COR-L47 (cell line): ENCODE results near the gene ZNF19.

ENCODE experiments used
- DNase-seq: peaks from one replicate; lab custom pipeline; 2025; lab: John Stamatoyannopoulos, UW

The ZNF19 gene

DNA sequence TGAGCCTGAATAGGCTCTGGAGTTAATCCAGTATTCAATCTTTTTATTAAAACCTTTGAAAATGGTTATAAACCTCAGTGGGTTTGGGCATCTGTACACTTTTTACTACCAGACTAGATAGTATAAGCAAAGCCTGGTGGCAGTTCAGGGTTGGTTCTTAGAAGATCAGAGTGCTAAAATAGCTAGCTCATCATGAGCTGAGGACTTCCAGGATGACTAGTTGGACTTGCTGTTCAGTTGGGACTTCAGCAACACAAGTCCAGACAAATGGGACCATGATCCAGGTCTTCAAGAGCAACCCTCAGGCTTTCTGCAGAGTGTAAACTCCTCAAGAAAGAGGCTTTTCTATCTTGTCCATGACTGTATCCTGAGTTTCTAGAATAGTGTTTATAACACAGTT lies 1.2 kb upstream of the ZNF19 start:
- DNase-seq = no peak

DNA sequence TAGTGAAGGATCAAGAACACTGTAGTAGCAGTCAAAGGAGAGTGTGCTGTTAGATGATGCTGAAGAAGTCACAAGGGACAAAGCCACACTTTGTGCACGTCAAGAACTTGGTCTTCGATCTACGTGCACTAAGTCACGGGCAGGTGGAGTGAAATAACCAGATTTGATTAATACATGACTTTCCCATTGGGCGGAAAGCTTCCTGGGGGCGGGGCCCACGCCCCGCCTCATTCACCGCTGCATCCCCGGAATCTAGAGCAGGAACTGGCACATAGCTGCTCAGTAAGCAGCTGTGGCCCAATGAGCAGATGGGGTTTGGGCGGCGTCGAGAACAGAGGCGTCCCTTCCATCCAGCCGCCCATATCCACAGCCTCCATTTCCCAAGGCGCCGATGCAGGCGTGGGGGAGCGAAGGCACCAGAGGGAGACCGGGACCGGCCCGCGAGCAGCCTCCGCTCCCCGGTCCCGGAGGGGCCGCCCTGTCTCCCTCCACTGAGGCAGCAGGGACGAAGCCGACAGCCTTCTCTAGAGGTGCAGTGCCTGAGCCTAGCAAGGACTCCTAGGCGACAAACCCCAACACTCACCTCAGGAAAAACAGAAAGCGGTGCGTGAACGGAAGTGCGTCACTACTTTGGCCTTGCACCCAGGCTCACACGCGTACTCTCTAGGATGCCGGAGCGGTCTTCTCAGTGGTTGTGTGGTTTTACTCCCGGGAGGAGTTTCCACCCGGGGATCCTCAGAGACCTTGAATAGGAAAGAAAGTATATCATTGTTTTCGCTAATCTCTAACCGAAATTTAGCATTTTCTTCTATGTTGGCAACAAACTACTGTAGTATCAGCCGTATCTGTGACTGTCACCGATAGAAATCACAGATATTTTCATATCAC lies 4.9 kb downstream of the ZNF19 start:
- DNase-seq = peak; percentile 81

DNA sequence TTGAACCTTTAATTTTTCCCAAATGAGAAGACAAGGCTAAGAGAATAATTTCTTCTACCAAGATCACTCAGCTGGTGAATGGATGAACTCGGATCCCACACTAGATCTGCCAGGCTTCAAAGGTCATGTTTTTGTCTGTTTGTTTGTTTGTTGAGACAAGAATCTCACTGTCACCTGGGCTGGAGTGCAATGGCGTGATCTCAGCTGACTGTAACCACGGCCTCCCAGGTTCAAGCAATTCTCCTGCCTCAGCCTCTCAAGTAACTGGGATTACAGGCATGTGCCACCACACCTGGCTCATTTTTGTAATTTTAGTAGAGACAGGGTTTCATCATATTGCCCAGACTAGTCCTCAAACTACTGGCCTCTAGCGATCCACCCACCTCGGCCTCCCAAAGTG lies 6.6 kb downstream of the ZNF19 start:
- DNase-seq = no peak

DNA sequence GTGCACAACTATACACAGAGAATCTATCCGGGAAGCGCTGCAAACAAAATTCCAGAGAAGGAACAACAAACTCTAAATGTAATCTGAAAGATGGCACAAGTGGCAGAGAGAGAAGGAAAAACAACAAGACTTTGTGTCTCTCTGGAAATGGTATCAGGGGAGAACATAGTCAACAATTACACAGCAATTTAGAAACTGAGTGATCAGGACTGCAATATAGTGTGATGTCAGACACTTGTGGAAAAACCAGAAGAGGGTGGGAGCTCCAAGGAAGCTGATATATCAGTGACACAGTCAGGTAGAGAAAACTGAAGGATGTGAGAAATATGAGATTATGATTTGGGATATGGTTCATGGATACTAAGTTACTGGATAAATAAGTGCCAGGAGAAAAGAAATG lies 8.2 kb downstream of the ZNF19 start:
- no peak for DNase-seq

DNA sequence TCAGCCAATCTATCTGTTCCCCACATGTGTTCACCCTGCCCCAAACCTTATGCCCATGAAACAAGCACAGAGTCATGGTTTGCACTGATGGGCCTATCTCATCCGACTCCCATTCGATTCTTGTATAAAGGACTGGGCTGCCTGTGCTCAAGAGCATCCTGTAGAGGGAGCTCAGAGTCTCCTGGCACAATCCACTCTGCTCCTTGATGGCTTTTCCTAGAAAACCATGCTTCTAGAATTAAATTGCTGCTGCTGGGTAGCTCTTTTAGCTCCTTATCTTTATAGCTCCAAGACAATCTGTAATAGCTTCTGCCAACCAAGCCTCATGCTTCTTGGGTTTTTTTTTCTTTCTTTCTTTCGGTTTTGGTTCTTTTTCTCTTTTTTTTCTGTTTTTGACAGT lies 9.7 kb downstream of the ZNF19 start:
- peak; percentile 1 for DNase-seq

DNA sequence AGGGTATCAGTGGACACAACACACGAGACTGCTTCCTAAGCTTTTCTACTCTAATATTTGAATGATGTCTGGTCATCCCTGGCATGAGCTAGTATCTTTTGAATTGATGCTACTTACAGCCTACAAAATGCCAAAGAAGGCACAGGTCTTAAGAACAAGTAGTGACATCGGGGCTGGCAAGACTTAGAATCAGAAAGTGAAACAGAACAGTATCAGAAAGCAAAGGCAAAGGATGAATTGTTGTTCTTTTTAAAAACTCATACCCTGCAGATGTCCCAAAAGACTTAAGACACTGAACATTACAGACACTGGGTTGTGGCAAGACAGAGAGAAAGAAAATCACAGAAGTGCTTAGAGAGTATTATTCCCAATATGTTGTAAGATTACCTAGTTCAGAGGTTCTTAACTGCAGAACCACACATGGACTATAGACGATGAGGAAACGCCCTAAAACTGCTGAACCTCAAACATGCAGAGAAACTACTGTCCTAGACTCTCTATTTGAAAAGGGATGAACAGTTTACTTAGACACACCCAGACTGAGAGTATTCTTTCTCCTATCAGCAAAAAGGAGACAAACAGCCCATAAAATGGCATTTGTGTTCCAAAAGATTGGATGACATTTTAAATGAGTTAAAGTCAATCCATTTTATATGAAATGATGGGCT lies 12.5 kb downstream of the ZNF19 start:
- DNase-seq = no peak

DNA sequence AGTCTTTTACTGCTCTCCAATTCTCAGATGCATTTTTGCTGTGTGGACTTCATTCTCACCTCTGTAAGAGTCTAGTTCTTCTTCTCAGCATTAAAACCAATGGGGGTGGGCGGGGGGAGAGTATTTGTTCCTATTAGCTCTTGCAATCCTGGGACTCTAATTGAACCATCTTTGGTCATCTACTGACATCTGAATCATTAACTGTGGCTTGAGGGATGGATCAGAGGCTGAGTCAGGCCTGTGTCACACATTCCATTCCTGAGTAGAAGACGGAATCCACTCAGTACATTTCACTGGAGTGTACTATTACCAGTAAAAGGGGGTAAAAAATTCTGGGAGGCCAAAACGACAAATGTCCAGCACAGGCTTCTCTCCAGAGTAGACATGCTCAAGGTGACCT lies 14.3 kb downstream of the ZNF19 start:
- DNase-seq = no peak

DNA sequence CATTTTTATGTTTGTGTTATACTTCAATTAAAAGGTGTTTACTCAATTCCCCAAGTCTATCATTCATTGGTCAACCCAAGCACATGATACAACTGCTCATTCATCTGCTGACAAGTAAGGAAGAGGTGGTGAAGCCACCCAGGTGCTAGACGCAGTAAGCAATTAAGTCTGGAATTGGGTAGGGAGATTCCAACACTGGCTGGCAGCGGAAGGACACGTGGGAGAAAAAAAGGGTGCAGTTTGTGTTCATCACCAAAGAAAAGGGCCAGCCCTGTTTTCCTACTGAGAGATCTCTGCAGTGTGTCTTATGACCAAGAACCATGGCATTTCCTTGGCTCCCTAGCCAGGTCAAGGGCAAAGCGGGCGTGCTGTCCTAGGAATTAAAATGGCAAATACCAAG lies 15.2 kb downstream of the ZNF19 start:
- no peak for DNase-seq

DNA sequence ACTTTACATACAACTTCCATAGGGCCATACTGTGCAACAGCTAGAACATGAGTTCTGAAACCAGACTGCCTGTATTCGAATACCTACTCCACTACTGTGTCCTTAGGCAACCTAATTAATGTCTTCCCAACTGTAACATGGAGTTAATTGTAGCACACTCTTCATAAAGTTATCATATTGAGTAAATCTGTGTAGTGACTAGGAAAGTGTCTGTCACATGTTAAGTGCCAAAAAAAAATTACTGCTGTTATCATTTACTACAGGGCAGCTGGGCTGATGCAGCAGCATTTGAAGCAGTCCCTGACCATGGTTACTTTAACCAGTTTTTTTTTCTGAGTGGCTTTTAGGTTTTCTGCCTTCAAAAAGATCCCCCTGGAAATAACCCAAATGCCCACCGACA lies 16.2 kb downstream of the ZNF19 start:
- DNase-seq = no peak

DNA sequence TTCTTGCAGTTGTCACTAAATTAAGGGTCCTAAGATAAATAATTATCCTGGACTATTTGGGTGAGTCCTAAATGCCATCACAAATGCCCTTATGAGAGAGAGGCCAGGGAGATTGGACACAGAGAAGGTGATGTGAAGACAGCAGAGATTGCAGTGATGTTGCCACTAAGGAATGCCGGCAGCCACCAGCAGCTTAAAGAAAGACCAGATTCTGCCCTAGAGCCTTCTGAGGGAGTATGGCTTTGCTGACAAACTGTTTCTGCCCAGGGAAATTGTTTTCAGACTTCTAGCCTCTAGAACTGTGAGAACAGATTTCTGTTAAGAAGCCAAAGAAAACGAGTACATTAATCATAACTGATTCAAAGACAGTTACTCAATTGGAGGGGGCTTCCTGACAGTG lies 17.1 kb downstream of the ZNF19 start:
- DNase-seq = no peak

DNA sequence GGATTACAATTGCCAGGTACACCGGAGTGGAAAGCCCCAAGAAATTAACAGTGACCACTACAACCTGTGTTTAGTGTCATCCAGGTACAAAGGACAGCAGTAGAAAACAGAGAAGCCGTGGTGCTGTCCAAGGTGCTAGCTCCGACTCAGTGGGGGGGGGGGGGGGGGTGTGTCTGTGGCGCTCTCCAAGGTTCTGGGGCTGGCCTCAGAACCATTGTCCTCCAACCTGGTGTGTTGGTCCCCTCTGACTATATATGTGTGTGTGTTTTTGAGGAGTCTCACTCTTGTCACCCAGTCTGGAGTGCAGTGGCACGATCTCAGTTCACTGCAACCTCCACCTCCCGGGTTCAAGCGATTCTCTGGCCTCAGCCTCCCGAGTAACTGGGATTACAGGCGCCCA lies 21.3 kb downstream of the ZNF19 start:
- no peak for DNase-seq

DNA sequence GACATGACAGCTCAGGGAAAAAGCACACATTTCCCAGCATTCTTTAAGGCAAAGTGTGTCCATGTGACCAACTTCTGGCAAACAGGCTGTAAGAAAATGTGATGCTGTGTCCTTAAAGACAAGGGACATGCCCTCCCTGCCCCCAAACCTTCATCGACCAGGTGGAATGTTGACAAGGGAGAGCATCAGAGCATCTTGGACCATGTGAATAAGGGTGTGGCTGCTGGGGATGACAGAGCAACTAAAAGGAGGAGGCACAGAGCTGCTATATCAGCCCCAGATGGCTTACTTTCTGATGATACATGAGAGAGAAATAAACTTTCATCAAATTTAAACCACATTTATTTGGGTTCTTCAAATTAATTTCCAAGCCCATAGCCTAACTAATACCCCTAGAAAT lies 24.9 kb downstream of the ZNF19 start:
- DNase-seq = no peak

DNA sequence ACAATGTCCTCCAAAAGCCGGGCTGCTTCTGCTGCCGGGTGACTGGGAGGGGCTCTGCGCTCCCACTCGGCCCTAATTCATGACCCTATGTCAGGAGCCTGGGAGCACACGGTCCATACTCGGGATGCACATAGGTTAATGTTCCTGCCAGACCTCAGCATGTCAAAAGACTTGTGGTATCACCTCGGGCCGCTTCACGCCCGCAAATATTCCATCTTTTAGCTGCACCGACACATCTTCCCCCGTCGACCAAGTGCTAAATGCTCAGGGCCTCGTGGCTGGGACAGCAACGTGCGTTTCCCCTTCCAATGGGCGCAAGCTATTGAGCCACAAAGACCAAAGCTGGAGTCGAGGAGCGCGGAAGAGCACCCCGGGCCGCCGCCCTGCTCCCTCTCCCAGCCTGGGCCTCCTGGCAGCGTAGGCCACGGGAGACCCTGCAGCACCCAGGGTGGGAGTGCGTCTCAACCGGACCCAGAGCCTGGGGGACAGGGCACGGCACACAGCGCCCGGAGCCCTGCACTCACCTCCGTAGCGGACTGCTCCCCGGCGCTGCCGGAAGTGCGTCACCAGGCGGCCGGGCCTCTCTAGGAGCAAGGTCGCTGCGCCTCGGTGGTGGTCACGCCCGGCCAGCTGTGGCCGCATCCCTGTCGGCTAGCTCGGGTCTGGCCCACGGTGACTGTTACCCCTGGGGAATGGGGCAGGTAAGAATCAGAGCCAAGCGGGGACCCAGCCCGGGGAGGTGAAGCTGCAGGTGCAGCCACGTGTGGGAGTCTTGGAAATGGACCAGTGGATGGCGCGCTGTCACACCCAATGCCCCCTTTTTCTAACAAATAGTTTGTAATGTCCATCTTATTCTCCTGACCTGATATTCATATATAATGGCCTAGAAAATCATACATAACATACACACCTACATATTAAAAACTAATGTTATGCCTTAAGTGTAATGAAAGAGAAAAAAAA lies 27.2 kb downstream of the ZNF19 start, which contains the start of gene ZNF23:
TSS of gene ZNF23 (minus strand) at position 562 of the 963 bp plus-strand sequence. CDS start 5,451 bp downstream, outside the sequence.
- DNase-seq = peak; percentile 64

DNA sequence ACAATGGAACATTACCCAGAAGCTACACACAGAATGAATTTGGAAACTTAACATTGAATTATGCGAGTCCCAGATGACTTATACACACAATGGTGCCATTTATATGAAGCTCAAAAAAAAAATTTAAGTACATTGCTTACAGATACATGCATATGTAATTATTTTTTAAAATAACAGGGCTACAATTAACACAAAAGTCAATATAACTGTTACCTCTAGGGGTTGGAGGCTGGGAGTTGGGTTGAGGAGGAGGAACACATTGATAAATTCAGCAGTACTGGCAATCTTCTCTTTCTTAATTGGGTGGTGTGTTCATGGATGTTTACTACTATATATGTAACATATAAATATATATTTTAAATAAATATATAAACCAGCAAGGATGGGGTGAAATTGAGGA lies 28.2 kb downstream of the ZNF19 start:
- DNase-seq = no peak

DNA sequence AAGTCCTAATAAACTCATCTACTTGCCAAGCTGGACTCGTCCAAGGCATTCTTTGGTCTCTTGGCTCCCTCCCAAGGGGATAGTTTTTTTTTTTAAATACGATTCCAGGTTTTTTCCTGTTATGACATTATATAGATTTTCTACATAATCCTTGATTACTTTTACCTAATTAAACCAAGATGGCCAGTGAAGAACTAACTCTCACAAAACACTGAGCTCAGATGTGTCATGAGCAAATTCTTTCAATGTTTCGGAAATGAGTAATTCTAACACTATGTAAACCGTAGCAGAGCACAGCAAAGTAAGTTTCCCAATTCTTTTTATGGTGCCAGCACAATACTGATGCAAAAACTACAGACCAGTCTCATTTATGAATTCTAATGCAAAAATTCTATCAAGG lies 28.9 kb downstream of the ZNF19 start:
- DNase-seq = no peak

DNA sequence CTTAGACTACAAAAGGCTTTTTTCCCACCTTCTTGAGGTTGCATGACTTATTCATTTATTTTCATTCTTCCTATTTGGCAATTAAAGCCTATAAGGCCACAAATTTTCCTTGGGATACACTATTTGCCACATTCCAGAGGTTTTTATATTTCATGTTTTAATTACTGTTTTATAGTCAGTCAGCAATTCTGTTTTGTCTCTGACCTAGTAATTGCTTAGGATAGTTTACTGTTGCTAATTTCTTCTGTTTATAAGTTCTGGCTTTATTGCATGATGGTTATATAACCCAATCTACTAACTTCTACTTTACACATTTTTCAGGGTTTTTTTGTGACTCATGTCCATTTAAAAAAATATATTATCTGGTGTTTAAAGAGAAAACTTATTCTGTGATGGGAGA lies 29.6 kb downstream of the ZNF19 start:
- DNase-seq = no peak

DNA sequence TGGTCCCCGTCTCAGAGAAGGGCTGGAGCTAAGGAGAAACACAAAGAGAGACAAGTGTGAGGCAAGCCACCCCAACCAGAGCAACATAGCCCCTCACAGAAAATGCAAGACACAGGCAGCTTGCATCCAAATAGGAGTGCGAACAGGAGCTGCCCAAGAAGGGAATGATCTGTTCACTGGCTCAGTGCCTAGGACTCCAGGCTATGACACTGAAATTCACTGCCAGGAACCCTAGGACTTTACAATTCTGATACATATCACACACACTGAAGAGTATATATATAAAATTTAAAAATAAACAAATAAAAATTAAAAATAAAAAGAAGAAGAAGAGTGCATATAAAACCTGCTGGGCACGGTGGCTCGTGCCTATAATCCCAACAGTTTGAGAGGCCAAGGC lies 32.3 kb downstream of the ZNF19 start:
- DNase-seq = no peak

DNA sequence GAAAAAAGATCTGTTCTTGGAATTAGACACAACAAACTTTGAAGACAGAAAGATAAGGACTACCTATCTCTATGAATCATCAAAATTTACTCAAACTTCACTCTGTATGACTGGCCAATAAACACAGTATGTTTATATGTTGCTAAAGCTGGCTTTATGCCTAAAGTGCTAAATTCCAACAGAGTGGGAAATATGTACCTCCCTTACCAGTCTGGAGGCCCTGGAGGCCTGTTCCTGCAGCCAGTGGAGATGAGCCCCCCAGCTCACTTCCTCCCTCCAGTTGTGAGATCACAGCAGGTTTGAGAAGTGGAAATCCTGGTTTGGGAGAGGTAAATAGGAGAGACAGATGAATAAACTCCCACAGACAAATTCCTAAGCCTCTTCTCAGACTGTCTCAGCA lies 36.1 kb downstream of the ZNF19 start:
- DNase-seq = no peak

DNA sequence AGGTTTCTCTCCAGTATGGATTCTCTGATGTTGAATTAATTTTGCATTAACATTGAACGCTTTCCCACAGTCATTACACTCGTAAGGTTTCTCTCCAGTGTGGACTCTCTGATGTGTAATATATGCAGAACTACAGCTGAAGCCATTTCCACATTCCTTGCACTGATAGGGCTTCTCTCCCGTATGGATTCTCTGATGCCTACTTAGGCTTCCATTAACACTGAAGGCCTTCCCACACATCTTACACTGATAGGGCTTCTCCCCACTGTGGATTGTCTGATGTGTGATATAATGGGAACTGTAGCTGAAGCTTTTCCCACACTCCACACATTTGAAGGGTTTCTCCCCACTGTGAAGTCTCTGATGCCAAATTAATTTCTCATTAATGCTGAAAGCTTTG lies 40.1 kb downstream of the ZNF19 start:
- DNase-seq = no peak

DNA sequence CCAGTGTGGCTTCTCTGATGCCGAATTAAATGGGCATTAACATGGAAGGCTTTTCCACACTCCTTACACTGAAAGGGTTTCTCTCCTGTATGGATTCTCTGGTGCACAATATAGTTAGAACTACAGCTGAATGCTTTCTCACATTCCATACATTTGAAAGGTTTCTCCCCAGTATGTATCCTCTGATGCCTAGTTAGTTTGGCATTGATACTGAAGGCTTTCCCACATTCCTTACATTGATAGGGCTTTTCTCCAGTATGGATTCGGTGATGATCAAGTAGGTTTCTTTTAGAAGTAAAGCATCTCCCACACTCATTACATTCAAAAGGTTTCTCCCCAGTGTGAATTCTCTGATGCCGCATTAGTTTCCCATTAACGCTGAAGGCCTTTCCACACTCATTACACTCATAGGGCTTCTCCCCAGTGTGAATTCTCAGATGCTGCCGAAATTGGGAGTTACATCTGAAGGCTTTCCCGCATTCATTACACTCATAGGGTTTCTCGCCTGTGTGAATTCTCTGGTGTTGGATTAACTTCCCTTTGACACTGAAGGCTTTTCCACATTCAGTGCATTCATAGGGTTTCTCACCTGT lies 40.8 kb downstream of the ZNF19 start:
- no peak for DNase-seq

DNA sequence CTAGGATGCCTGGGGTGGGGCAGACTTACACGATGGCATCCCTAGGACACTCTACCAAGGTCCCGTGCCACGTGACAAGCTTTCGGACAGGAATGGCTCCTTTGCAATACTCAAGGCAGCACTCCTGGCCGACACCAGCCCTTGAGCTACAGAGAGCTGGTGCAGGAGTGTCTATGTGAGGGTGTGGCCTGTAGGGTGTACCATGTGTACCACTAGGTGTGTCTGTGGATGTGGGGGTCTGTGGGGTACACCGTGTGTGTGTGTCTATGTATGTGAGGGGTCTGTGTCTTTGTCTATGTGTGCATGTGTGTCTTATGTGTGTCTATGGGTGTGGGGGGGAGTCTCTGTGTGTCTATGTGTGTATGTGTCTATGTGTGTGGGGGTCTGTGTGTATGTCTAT lies 45.4 kb downstream of the ZNF19 start:
- DNase-seq = no peak

DNA sequence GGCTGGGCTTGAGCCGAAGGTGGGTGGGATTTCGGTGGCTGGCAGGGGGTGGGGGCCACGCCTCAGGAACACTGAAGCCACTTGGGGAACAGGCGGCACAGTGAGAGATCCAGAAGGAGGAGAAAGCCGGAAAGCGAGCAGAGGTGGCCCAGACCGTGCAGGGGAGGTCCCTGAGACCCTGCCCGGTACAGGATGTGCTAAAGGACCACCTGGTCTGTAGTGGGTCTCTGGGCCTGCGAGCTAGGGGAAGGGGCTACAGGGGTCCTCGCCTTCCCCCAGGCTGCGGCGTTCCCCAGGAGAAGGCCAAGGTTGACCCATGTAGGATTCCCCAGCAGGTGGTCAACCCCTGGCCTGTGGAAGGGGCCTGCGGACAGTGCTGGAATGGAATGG lies 47.1 kb downstream of the ZNF19 start, which contains the start of gene TLE7:
TSS of gene TLE7 (minus strand) at position 4 of the 390 bp plus-strand sequence. CDS start 8,730 bp downstream, outside the sequence.
- no peak for DNase-seq
